HepG2 (cell line): ENCODE results near the gene BSND. TPM values are rescaled to one million over a fixed set of nuclear protein-coding genes. Genes with fewer than 3 reads are reported as not detected.

Experiments used
- JDP2 ChIP-seq: sonication (generic); formaldehyde crosslinking; IDR thresholded peaks from 2 replicates; pipeline ENCODE4 v1.8.1; 2022; ENCODE audit warnings: missing genetic modification reagents, borderline replicate concordance
- MXI1 ChIP-seq: IDR thresholded peaks from 3 replicates; pipeline ENCODE4 v1.6.1; 2012; ENCODE audit warnings: low read depth, low read length, inconsistent platforms, borderline replicate concordance
- POLR2A ChIP-seq, 2 experiments: IDR thresholded peaks; 2 replicates each; pipeline ENCODE4 v1.6.1; 2011; ENCODE audit warnings: low read depth in 2 of 2, low read length in 2 of 2, mild to moderate bottlenecking in 1 of 2, moderate library complexity in 1 of 2; ENCODE audit not compliant: insufficient read depth in 1 of 2
- RNF2 ChIP-seq: fragments of 450-650 bp; conservative IDR thresholded peaks from 2 replicates; pipeline ENCODE4 v1.6.1; 2016; ENCODE audit warnings: low read depth
- SIN3B ChIP-seq: fragments of 150-350 bp; IDR thresholded peaks from 2 replicates; pipeline ENCODE4 v1.6.1; 2014; ENCODE audit warnings: low read length
- SKI ChIP-seq: fragments of 450-650 bp; IDR thresholded peaks from one replicate; pipeline ENCODE4 v1.6.1; 2018; ENCODE audit warnings: mild to moderate bottlenecking; ENCODE audit not compliant: partially characterized antibody
- SMC3 ChIP-seq: IDR thresholded peaks from 2 replicates; pipeline ENCODE4 v1.6.1; 2011; ENCODE audit warnings: low read length, improper control_type of control experiment
- SNRNP70 ChIP-seq: fragments of 200-400 bp; formaldehyde crosslinking; IDR thresholded peaks from 2 replicates; pipeline ENCODE4 v1.6.1; 2017; ENCODE audit warnings: mild to moderate bottlenecking, low read depth, low read length, moderate library complexity
- ZFP37 ChIP-seq: sonication (generic); formaldehyde crosslinking; IDR thresholded peaks from 2 replicates; pipeline ENCODE4 v1.4.0; 2020; ENCODE audit warnings: missing genetic modification reagents, borderline replicate concordance
- ZFP90 ChIP-seq: sonication (generic); formaldehyde crosslinking; IDR thresholded peaks from 2 replicates; pipeline ENCODE4 v1.8.0; 2022; ENCODE audit warnings: missing genetic modification reagents, mild to moderate bottlenecking, inconsistent platforms, borderline replicate concordance
- ZFYVE20 ChIP-seq: sonication (generic); formaldehyde crosslinking; IDR thresholded peaks from 2 replicates; pipeline ENCODE4 v1.8.0; 2023; ENCODE audit warnings: low read depth, mild to moderate bottlenecking, moderate library complexity, missing genetic modification reagents, borderline replicate concordance
- ZNF282 ChIP-seq: fragments of 450-650 bp; IDR thresholded peaks from 2 replicates; pipeline ENCODE4 v1.6.1; 2018; ENCODE audit not compliant: partially characterized antibody
- ZNF543 ChIP-seq: sonication (generic); formaldehyde crosslinking; IDR thresholded peaks from 2 replicates; pipeline ENCODE4 v1.4.0; 2020; ENCODE audit warnings: mild to moderate bottlenecking, missing genetic modification reagents
- ZNF558 ChIP-seq: sonication (generic); formaldehyde crosslinking; IDR thresholded peaks from 2 replicates; pipeline ENCODE4 v1.9.0; 2022; ENCODE audit warnings: mild to moderate bottlenecking, missing genetic modification reagents, borderline replicate concordance
- ZNF614 ChIP-seq: IDR thresholded peaks from 2 replicates; pipeline ENCODE4 v1.6.1; 2018; ENCODE audit warnings: missing biosample characterization, missing genetic modification reagents, inconsistent platforms, borderline replicate concordance
- polyA plus RNA-seq, 8 experiments: library from polyadenylated mRNA; depleted of rRNA in 3 of 8; stranded (reverse) in 7 of 8; unstranded in 1 of 8; fragments of >200 nt; fragmentation: Illumina TruSeq in 4 of 8; extraction: Trizol in 4 of 8; gene quantifications; 2 replicates each; pipeline versions ENCODE4 v1.2.1 to v1.2.3, GENCODE V29; 2011 to 2016; ENCODE audit warnings: low read depth in 4 of 8, missing spikeins in 1 of 8, mixed read lengths in 1 of 8; ENCODE audit not compliant: insufficient read depth in 1 of 8
- total RNA-seq, 5 experiments: library from RNA; depleted of rRNA; stranded (reverse); fragments of >200 nt; fragmentation: Illumina TruSeq; extraction: Trizol; gene quantifications; 2 replicates each; pipeline ENCODE4 v1.2.3, GENCODE V29; 2016; ENCODE audit warnings: low read depth in 1 of 5
- TF ChIP-seq, protein P1 (sequence below), 2 experiments: fragments of 450-650 bp in 1 of 2; sonication (generic) in 1 of 2; formaldehyde crosslinking in 1 of 2; IDR thresholded peaks; 2 replicates each; pipeline versions ENCODE4 v1.6.1 to v1.8.0; 2016 to 2022; ENCODE audit warnings: antibody characterized with exemption in 1 of 2, mild to moderate bottlenecking in 1 of 2, missing genetic modification reagents in 1 of 2
- TF ChIP-seq, protein P2 (sequence below): sonication (generic); formaldehyde crosslinking; IDR thresholded peaks from 2 replicates; pipeline ENCODE4 v1.8.0; 2022; ENCODE audit warnings: mild to moderate bottlenecking, missing genetic modification reagents, borderline replicate concordance
- TF ChIP-seq, protein P3 (sequence below): sonication (generic); formaldehyde crosslinking; IDR thresholded peaks from 2 replicates; pipeline ENCODE4 v1.4.0; 2020; ENCODE audit warnings: missing genetic modification reagents

Gene BSND
- total and polyA plus RNA-seq, 2 of the 13 experiments (the other 11 are each of a cell fraction or from before 2014, with no cell fraction given), result not detected

DNA sequence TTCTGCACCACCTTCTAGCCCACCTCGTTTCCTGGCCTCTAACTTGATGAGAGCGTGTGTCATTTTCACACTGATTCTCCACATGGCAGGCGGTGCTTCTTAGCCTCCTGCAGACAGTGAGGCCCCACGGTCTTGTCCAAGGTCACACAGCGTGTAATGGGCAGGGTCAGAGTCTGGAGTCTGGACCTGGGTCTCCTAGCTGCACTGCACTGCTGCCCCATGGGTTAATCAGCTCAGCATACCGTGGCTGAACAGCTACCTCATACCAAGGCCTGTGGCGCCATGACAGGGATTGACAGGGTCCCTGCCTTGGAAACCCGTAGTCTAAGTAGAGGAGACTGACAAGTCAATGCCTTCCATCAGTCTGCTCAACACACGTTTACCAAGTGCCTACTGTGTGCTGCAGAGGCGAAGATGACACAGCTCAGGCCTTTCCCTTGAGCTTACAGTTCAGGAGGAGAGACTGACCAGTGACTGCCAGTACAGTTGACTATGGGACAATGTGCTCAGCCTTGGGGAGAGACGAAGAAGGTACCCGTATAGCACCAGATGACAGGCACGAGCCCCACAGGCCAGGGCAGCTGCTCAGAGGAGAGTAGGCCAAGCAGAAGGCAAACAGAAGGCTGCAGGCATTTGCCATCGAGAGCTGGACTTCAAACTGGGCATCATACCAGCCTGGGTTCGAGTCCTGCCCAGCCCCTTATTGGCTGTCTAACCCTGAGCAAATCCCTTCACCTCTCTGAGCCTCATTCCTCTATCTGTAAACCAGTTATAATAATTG, 46.1 kb downstream of the BSND start (continued):
- TF ChIP-seq, protein P1, sequence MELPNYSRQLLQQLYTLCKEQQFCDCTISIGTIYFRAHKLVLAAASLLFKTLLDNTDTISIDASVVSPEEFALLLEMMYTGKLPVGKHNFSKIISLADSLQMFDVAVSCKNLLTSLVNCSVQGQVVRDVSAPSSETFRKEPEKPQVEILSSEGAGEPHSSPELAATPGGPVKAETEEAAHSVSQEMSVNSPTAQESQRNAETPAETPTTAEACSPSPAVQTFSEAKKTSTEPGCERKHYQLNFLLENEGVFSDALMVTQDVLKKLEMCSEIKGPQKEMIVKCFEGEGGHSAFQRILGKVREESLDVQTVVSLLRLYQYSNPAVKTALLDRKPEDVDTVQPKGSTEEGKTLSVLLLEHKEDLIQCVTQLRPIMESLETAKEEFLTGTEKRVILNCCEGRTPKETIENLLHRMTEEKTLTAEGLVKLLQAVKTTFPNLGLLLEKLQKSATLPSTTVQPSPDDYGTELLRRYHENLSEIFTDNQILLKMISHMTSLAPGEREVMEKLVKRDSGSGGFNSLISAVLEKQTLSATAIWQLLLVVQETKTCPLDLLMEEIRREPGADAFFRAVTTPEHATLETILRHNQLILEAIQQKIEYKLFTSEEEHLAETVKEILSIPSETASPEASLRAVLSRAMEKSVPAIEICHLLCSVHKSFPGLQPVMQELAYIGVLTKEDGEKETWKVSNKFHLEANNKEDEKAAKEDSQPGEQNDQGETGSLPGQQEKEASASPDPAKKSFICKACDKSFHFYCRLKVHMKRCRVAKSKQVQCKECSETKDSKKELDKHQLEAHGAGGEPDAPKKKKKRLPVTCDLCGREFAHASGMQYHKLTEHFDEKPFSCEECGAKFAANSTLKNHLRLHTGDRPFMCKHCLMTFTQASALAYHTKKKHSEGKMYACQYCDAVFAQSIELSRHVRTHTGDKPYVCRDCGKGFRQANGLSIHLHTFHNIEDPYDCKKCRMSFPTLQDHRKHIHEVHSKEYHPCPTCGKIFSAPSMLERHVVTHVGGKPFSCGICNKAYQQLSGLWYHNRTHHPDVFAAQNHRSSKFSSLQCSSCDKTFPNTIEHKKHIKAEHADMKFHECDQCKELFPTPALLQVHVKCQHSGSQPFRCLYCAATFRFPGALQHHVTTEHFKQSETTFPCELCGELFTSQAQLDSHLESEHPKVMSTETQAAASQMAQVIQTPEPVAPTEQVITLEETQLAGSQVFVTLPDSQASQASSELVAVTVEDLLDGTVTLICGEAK (IDR thresholded peaks at IDR 0.05), result no peak
- TF ChIP-seq, protein P1 (CRISPR knock-in tag; IDR thresholded peaks at IDR 0.05), result no peak
- no peak for TF ChIP-seq RNF2
- no peak for TF ChIP-seq JDP2 (CRISPR knock-in tag)
- TF ChIP-seq ZNF282, result no peak
- TF ChIP-seq POLR2A (IDR thresholded peaks at IDR 0.05; ENCODE audit: insufficient read depth in 1 of 2, low read depth in 2 of 2, low read length in 2 of 2), result 0 out of 4 replicates have a peak, but pooled peaks of 1 of the 2 experiments have one; percentile 29
- TF ChIP-seq ZNF558, result no peak
- no peak for TF ChIP-seq ZNF543 (CRISPR knock-in tag)
- no peak for TF ChIP-seq ZNF614 (CRISPR knock-in tag)
- TF ChIP-seq, protein P2, sequence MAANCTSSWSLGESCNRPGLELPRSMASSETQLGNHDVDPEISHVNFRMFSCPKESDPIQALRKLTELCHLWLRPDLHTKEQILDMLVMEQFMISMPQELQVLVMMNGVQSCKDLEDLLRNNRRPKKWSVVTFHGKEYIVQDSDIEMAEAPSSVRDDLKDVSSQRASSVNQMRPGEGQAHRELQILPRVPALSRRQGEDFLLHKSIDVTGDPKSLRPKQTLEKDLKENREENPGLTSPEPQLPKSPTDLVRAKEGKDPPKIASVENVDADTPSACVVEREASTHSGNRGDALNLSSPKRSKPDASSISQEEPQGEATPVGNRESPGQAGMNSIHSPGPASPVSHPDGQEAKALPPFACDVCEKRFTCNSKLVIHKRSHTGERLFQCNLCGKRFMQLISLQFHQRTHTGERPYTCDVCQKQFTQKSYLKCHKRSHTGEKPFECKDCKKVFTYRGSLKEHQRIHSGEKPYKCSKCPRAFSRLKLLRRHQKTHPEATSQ (CRISPR knock-in tag), result 0 out of 2 replicates have a peak, but pooled peaks have one; percentile 25
- TF ChIP-seq, protein P3, sequence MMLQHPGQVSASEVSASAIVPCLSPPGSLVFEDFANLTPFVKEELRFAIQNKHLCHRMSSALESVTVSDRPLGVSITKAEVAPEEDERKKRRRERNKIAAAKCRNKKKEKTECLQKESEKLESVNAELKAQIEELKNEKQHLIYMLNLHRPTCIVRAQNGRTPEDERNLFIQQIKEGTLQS (CRISPR knock-in tag), result no peak
- TF ChIP-seq ZFP90, result no peak
- peak; percentile 84 for TF ChIP-seq SKI
- no peak for TF ChIP-seq SMC3
- TF ChIP-seq ZFYVE20 (CRISPR knock-in tag), result no peak
- no peak for TF ChIP-seq SNRNP70
- peak; percentile 19; the same call in 1 of the 3 replicates for TF ChIP-seq MXI1
- no peak for TF ChIP-seq SIN3B
- TF ChIP-seq ZFP37, result no peak
